CD4-positive, alpha-beta T cell treated with Interleukin-12 subunit alpha and Interleukin-12 subunit beta, for 1 hour (primary cell): ENCODE measurements around the gene EXD1.
"Not testable (repeated sequence)": the region's sequence is repeated elsewhere in the genome, so short reads cannot be mapped to it uniquely, and the experiment has no call there.

ENCODE experiments used
- DNase-seq: peaks from one replicate; pipeline ENCODE4 v3.0.0-alpha.2; 2020

Gene EXD1

DNA sequence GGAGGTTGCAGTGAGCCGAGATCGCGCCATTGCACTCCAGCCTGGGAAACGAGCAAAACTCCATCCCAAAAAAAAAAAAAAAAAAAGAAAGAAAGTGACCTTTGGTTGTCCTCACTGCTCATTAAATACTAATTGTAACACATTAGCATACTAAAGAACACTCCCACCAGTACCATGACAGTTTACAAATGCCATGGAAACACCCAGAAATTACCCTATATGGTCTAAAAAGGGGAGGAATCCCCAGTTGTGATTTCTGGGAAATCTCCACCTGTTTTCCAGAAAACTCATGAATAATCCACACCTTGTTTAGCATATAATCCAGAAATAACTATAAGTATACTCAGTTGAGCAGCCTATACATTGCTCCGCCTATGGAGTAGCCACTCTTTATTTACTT lies 90.9 kb downstream of the EXD1 start:
- DNase-seq, result no peak

DNA sequence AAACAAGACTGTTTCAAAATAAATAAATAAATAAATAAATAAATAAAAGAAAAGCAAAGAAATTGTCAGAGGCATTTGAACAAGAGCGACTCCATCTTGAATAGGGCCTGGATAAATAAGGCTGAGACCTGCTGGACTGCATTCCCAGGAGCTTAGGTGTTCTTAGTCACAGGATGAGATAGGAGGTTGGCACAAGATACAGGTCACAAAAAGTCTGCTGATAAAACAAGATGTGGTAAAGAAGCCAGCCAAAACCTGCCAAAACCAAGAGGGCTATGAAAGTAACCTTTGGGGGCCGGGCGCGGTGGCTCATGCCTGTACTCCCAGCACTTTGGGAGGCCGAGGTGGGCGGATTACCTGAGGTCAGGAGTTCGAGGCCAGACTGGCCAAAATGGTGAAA lies 91.4 kb downstream of the EXD1 start:
- not testable (repeated sequence) for DNase-seq

DNA sequence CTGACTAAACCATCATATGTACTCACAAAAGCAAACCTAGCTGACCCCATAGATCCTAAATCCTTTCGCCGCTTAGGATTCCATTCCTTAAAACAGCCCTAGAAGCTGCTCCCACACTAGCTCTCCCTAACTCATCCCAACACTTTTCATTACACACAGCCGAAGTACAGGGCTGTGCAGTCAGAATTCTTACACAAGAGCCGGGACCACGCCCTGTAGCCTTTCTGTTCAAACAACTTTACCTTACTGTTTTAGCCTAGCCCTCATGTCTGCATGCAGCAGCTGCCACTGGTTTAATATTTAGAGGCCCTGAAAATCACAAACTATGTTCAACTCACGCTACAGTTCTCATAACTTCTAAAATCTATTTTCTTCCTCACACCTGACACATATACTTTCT lies 95.0 kb downstream of the EXD1 start:
- not testable (repeated sequence) for DNase-seq

DNA sequence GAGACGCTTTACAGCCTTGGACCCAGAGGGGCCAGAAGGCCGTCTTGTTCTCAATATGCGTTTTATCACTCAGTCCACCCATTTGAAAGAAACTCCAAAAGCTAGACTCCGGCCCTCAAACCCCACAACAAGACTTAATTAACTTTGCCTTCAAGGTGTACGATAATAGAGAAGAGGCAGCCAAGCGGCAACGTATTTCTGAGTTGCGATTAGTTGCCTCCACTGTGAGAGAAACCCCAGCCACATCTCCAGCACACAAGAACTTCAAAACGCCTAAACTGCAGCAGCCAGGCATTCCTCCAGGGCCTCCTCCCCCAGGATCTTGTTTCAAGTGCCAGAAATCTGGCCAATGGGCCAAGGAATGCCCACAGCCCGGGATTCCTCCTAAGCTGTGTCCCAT lies 97.1 kb downstream of the EXD1 start:
- no peak for DNase-seq
